SK-N-SH treated with all-trans-retinoic acid at 6 μM for 48 hours (cell line): Measurements from ENCODE around the gene HDAC1.

ENCODE experiments used
- ARNTL ChIP-seq: fragments of 450-650 bp; formaldehyde crosslinking; IDR thresholded peaks from 2 replicates; pipeline ENCODE4 v1.5.0; 2020; ENCODE audit warnings: low read depth, mild to moderate bottlenecking, moderate library complexity, borderline replicate concordance
- BACH2 ChIP-seq: fragments of 250-450 bp; sonication (Bioruptor Pico); IDR thresholded peaks from 2 replicates; pipeline ENCODE4 v1.9.0; 2021; ENCODE audit warnings: mild to moderate bottlenecking, borderline replicate concordance
- CREB5 ChIP-seq: fragments of 250-450 bp; sonication (Bioruptor Pico); IDR thresholded peaks from 2 replicates; pipeline ENCODE4 v1.5.1; 2020; ENCODE audit warnings: low read depth, mild to moderate bottlenecking, moderate library complexity
- CSDC2 ChIP-seq: fragments of 250-450 bp; sonication (Bioruptor Pico); IDR thresholded peaks from 2 replicates; pipeline ENCODE4 v1.5.0; 2020; ENCODE audit warnings: mild to moderate bottlenecking, moderate library complexity
- ISL1 ChIP-seq: fragments of 250-450 bp; sonication (Bioruptor Pico); IDR thresholded peaks from 2 replicates; pipeline ENCODE4 v2.1.2; 2022; ENCODE audit warnings: mild to moderate bottlenecking, moderate library complexity
- OSR1 ChIP-seq: fragments of 250-450 bp; sonication (Bioruptor Pico); IDR thresholded peaks from 2 replicates; pipeline ENCODE4 v1.8.0; 2022; ENCODE audit warnings: moderate library complexity, mild to moderate bottlenecking, inconsistent platforms
- PPARA ChIP-seq: fragments of 250-450 bp; sonication (Bioruptor Pico); IDR thresholded peaks from 2 replicates; pipeline ENCODE4 v1.5.0; 2020; ENCODE audit warnings: mild to moderate bottlenecking, borderline replicate concordance
- RARB ChIP-seq: fragments of 250-450 bp; sonication (Bioruptor Pico); IDR thresholded peaks from 2 replicates; pipeline ENCODE4 v1.8.0; 2021; ENCODE audit warnings: mild to moderate bottlenecking, moderate library complexity
- TOX ChIP-seq: fragments of 250-450 bp; sonication (Bioruptor Pico); IDR thresholded peaks from 2 replicates; pipeline ENCODE4 v1.8.0; 2021; ENCODE audit warnings: mild to moderate bottlenecking, moderate library complexity, borderline replicate concordance
- ZC3H10 ChIP-seq: fragments of 250-450 bp; sonication (Bioruptor Pico); IDR thresholded peaks from 2 replicates; pipeline ENCODE4 v1.5.1; 2021; ENCODE audit warnings: mild to moderate bottlenecking, moderate library complexity
- ZFP30 ChIP-seq: fragments of 450-650 bp; formaldehyde crosslinking; IDR thresholded peaks from 2 replicates; pipeline ENCODE4 v1.5.0; 2022; ENCODE audit warnings: mild to moderate bottlenecking, moderate library complexity
- ZNF70 ChIP-seq: fragments of 450-650 bp; formaldehyde crosslinking; IDR thresholded peaks from 2 replicates; pipeline ENCODE4 v1.5.0; 2020; ENCODE audit warnings: mild to moderate bottlenecking, moderate library complexity

- TF ChIP-seq ISL1 (CRISPR knock-in tag) (no peak), TOX (no peak), ARNTL (CRISPR knock-in tag) (no peak), OSR1 (CRISPR knock-in tag) (no peak), ZNF70 (no peak), RARB (CRISPR knock-in tag) (no peak), CREB5 (CRISPR knock-in tag) (no peak), ZFP30 (CRISPR knock-in tag) (no peak), ZC3H10 (CRISPR knock-in tag) (no peak), CSDC2 (CRISPR knock-in tag) (no peak), PPARA (CRISPR knock-in tag) (no peak), BACH2 (CRISPR knock-in tag) (no peak)
Measured at GRCh38 chr1:32376199-32376598, 84.3 kb downstream of the HDAC1 start.
